Measurements from ENCODE around the gene FBP1. TPM values are rescaled to one million over a fixed set of nuclear protein-coding genes. Genes with fewer than 3 reads are reported as not detected.

The FBP1 gene
- total RNA-seq, 1 donor from 2014 or later, result not detected

DNA sequence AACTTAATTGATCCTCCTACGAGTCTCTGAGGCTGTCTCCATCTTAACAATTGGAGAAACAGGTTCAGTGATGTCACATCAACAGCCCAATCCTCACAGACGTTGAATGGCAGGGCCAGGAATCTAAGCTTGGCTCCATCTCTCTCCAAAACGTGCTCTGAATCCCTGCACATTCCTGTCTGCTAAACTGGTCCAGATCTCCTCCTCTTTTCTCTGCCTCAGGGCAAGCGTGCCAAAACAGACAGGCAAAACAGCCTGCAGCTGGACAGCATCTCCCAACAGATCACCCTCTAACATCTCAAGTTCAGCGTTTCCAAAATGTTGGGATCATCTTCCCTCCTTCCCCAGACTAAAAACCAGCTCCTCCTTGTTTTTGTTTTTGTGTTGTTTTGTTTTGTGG is 6.6 kb downstream of the FBP1 start:
- Histone ChIP-seq H3K36me3 (ENCODE audit: control insufficient read depth, insufficient read depth, low read length) (no peaks in the 10 kb centered on the region), H3K27me3 (ENCODE audit: control insufficient read depth, insufficient read depth, low read length) (no peaks in the 10 kb centered on the region), H3K4me3 (ENCODE audit: low read depth, low read length) (no peak overlapping the region)
- DNase-seq (ENCODE audit: low read depth) (no peak), FAIRE-seq (peak; percentile 28)
- no peak for TF ChIP-seq CTCF (IDR thresholded peaks at IDR 0.05; ENCODE audit: insufficient read depth, low read length, severe bottlenecking)

DNA sequence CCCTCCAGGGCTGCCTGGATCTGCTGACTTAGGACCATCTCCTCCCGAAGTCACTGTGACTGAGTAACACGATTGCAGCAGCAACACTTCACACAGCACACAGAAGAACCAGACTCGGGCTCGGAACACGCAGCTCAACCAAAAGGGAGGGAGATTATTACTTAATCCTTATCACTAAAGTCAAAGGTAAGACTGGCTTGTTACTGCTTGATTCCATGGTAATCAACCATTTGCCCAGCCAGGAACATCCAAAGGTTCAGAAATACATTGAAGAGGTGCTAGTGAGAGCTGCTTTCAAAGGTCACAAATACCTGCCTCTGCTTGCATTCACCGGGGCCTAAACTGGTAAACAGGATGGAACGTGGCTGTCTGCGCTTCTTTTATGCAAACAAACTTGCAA is 7.7 kb downstream of the FBP1 start:
- H3K27me3 ChIP-seq (ENCODE audit: control insufficient read depth, insufficient read depth, low read length), result no peaks in the 10 kb centered on the region
- H3K4me3 ChIP-seq (ENCODE audit: low read depth, low read length), result no peak overlapping the region
- TF ChIP-seq CTCF (IDR thresholded peaks at IDR 0.05; ENCODE audit: insufficient read depth, low read length, severe bottlenecking), result no peak
- DNase-seq (ENCODE audit: low read depth) (peak; percentile 42), FAIRE-seq (no peak)
- H3K36me3 ChIP-seq (ENCODE audit: control insufficient read depth, insufficient read depth, low read length), result no peaks in the 10 kb centered on the region

- TF ChIP-seq CTCF (IDR thresholded peaks at IDR 0.05; ENCODE audit: insufficient read depth, low read length, severe bottlenecking), result no peak
- peak; percentile 61 for DNase-seq (ENCODE audit: low read depth)
Measured at GRCh38 chr9:94630833-94631232, 8.5 kb downstream of the FBP1 start.

DNA sequence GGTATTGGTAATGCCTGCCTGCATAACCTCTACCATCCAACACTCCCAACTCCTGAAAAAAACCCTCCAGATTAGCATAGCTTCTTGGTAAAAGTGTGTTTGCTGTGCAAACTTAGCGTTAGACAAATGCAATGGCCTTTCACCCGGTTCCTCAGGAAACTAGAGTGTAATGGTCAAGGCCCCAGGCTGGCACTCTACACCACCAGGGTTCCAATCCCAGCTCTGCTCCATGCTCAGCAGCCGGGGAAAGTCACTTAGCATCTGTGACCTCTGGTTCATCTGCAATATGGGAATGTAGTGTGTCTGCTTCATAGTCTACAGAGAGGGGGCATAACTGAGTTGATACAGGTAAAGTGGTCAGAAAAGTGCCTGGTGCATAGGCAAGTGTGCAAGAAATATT is 9.0 kb downstream of the FBP1 start:
- no peak for DNase-seq (ENCODE audit: low read depth)
- no peak overlapping the region for H3K4me3 ChIP-seq (ENCODE audit: low read depth, low read length)
- no peak for TF ChIP-seq CTCF (IDR thresholded peaks at IDR 0.05; ENCODE audit: insufficient read depth, low read length, severe bottlenecking)
- no peaks in the 10 kb centered on the region for H3K36me3 ChIP-seq (ENCODE audit: control insufficient read depth, insufficient read depth, low read length)
- no peaks in the 10 kb centered on the region for H3K27me3 ChIP-seq (ENCODE audit: control insufficient read depth, insufficient read depth, low read length)
- no peak for FAIRE-seq

More at GRCh38 chr9:94630833-94631232, 8.5 kb downstream of the FBP1 start:
- no peak for FAIRE-seq
- H3K4me3 ChIP-seq (ENCODE audit: low read depth, low read length), result no peak overlapping the region
- no peaks in the 10 kb centered on the region for H3K27me3 ChIP-seq (ENCODE audit: control insufficient read depth, insufficient read depth, low read length)
- H3K36me3 ChIP-seq (ENCODE audit: control insufficient read depth, insufficient read depth, low read length), result no peaks in the 10 kb centered on the region

DNA sequence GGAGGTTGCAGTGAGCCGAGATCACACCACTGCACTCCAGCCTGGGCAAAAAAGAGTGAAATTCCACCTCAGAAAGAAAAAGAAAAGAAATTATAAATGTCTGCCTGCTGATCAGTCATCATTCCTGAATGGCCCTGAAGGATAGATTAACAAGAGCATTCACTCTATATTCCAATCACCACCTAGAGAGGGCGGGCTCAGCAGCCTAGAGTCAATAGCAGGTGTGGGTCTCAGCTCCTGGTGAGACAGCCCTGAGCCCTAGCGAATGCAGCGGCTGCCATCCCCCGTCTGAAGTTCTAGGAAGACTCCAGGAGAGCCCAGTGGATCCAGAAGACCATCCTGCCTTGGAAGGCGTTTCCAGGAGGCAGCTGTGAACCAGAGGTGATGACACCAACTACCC is 12.0 kb downstream of the FBP1 start:
- DNase-seq (ENCODE audit: low read depth) (no peak), FAIRE-seq (no peak)
- no peaks in the 10 kb centered on the region for H3K27me3 ChIP-seq (ENCODE audit: control insufficient read depth, insufficient read depth, low read length)
- no peak overlapping the region for H3K4me3 ChIP-seq (ENCODE audit: low read depth, low read length)
- no peak for TF ChIP-seq CTCF (IDR thresholded peaks at IDR 0.05; ENCODE audit: insufficient read depth, low read length, severe bottlenecking)
- H3K36me3 ChIP-seq (ENCODE audit: control insufficient read depth, insufficient read depth, low read length), result no peaks in the 10 kb centered on the region

DNA sequence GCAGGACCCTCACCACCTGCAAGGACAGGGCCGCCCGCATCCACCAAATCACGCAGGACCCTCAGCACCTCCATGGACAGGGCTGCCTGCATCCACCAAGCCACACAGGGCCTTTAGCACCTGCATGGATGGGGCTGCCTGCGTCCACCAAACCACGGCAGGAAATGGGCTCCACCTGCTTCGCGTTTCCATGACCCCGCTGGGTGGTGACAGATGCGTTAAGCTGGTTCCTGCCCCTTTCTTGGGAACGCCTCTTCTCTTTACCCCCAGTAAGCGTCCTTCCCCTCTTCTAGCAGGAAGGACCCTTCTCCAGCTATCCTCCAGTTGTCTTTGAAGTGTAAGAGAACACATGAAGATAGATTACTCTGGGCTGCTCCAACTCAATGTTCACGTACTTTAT is 13.5 kb downstream of the FBP1 start:
- no peak for TF ChIP-seq CTCF (IDR thresholded peaks at IDR 0.05; ENCODE audit: insufficient read depth, low read length, severe bottlenecking)
- Histone ChIP-seq H3K4me3 (ENCODE audit: low read depth, low read length) (no peak overlapping the region), H3K27me3 (ENCODE audit: control insufficient read depth, insufficient read depth, low read length) (no peaks in the 10 kb centered on the region), H3K36me3 (ENCODE audit: control insufficient read depth, insufficient read depth, low read length) (no peaks in the 10 kb centered on the region)
- DNase-seq (ENCODE audit: low read depth) (no peak), FAIRE-seq (no peak)

All from bronchial epithelial cell (primary cell).